Muscle of back (tissue), 11 donors: Measurements from ENCODE around the gene GRM4. TPM values are rescaled to one million over a fixed set of nuclear protein-coding genes. Genes with fewer than 3 reads are reported as not detected.

Experiments
- DNase-seq, 3 donors: peaks; one replicate each; pipeline versions ENCODE4 v3.0.0 to v3.0.0-alpha.2; 2013
- polyA plus RNA-seq, 10 donors: library from polyadenylated mRNA; unstranded; fragments of 120-200 nt; gene quantifications; one replicate each; pipeline ENCODE4 v1.2.1, GENCODE V29; 2013; ENCODE audit not compliant: insufficient read length in 10 of 10

Gene GRM4
- polyA plus RNA-seq, 10 donors, result 0.48 to 2.6 (median 1.3) TPM

GRCh38 chr6:33995309-33996119 is 150.4 kb downstream of the GRM4 start:
- no peak for DNase-seq

GRCh38 chr6:33994472-33995308 is 151.2 kb downstream of the GRM4 start:
- DNase-seq, result no peak

GRCh38 chr6:33993653-33994471 is 152.0 kb downstream of the GRM4 start:
- no peak for DNase-seq

GRCh38 chr6:33993091-33993490 is 152.8 kb downstream of the GRM4 start:
- no peak for DNase-seq

- no peak for DNase-seq
Measured at GRCh38 chr6:33992191-33992590, 153.7 kb downstream of the GRM4 start.

- DNase-seq, result no peak
Measured at GRCh38 chr6:33991610-33992009, 154.3 kb downstream of the GRM4 start.

GRCh38 chr6:33990061-33990541 is 155.8 kb downstream of the GRM4 start:
- no peak for DNase-seq

GRCh38 chr6:33989016-33989854 is 156.7 kb downstream of the GRM4 start:
- no peak for DNase-seq

- DNase-seq, result no peak
Measured at GRCh38 chr6:33988121-33989015, 157.5 kb downstream of the GRM4 start.

GRCh38 chr6:33987531-33988021 is 158.3 kb downstream of the GRM4 start:
- DNase-seq, result no peak

GRCh38 chr6:33985947-33986346 is 159.9 kb downstream of the GRM4 start:
- DNase-seq, result no peak

- no peak for DNase-seq
Measured at GRCh38 chr6:33985313-33985751, 160.6 kb downstream of the GRM4 start.

GRCh38 chr6:33984466-33985312 is 161.2 kb downstream of the GRM4 start:
- no peak for DNase-seq

GRCh38 chr6:33983721-33984465 is 162.0 kb downstream of the GRM4 start:
- no peak for DNase-seq

- DNase-seq, result peak in 2 of 3 donors; percentile 11 to 26
Measured at GRCh38 chr6:33983109-33983716, 162.7 kb downstream of the GRM4 start.

GRCh38 chr6:33981861-33982260 is 164.0 kb downstream of the GRM4 start:
- DNase-seq, result no peak

- no peak for DNase-seq
Measured at GRCh38 chr6:33981421-33981820, 164.5 kb downstream of the GRM4 start.
